Heart right ventricle (tissue), 16 donors: ENCODE data around the gene NKX6-2. TPM values are rescaled to one million over a fixed set of nuclear protein-coding genes. Genes with fewer than 3 reads are reported as not detected.

Experiments used
- ATAC-seq, 8 donors: fragments of 200-7000 bp; cut with Tn5 transposase; one replicate each; pipeline ENCODE4 v1.9.1; 2020; ENCODE audit warnings: mild to moderate bottlenecking in 8 of 8, moderate library complexity in 8 of 8, moderate number of reproducible peaks in 1 of 8
- DNase-seq, 2 donors: peaks; one replicate each; pipeline ENCODE4 v3.0.0-alpha.2; 2020
- H3K27ac ChIP-seq, 10 donors: fragments of 200-600 bp; sonication (generic) in 2 of 10; one replicate each; pipeline versions ENCODE4 v1.5.0 to v1.8.0; 2020 to 2022; ENCODE audit warnings: mild to moderate bottlenecking in 3 of 10
- H3K27me3 ChIP-seq, 7 donors: fragments of 200-600 bp; one replicate each; pipeline ENCODE4 v1.8.0; 2021 to 2022; ENCODE audit warnings: mild to moderate bottlenecking in 2 of 7
- H3K36me3 ChIP-seq, 9 donors: fragments of 200-600 bp; sonication (generic) in 1 of 9; one replicate each; pipeline versions ENCODE4 v1.5.0 to v1.8.0; 2020 to 2022; ENCODE audit warnings: mild to moderate bottlenecking in 2 of 9
- H3K4me1 ChIP-seq, 9 donors: fragments of 200-600 bp; sonication (generic) in 1 of 9; one replicate each; pipeline versions ENCODE4 v1.5.0 to v1.8.0; 2020 to 2022; ENCODE audit warnings: mild to moderate bottlenecking in 4 of 9
- H3K4me3 ChIP-seq, 10 donors: fragments of 200-600 bp; sonication (generic) in 2 of 10; one replicate each; pipeline versions ENCODE4 v1.5.0 to v1.8.0; 2020 to 2022; ENCODE audit warnings: mild to moderate bottlenecking in 7 of 10, moderate library complexity in 2 of 10
- H3K9me3 ChIP-seq, 11 donors: fragments of 200-600 bp in 10 of 11; sonication (generic) in 2 of 11; one replicate each; pipeline versions ENCODE4 v1.5.0 to v1.8.0; 2013 to 2022; ENCODE audit warnings: mild to moderate bottlenecking in 2 of 11, control low read depth in 1 of 11, moderate library complexity in 1 of 11
- CTCF ChIP-seq, 9 donors: fragments of 200-600 bp; sonication (generic) in 2 of 9; IDR thresholded peaks; one replicate each; pipeline versions ENCODE4 v1.5.0 to v1.8.0; 2021 to 2022; ENCODE audit warnings: antibody characterized with exemption in 9 of 9, mild to moderate bottlenecking in 5 of 9, moderate library complexity in 1 of 9
- WGBS, 2 donors: extraction: QIAGEN DNeasy Blood & Tissue Kit; methylation state at CpG; one replicate each; pipeline ENCODE4 v1.1.7; 2013; ENCODE audit warnings: inconsistent platforms in 1 of 2; 5-methylcytosine and 5-hydroxymethylcytosine counted together
- intact Hi-C, 10 donors: fragments of 100-400 bp; cut with DNase I; formaldehyde crosslinking; loops; one replicate each; pipeline versions ENCODE4 v1.11.1 to v1.14.2; 2022
- polyA plus RNA-seq, 2 donors: library from polyadenylated mRNA; stranded (reverse); fragments of 200-250 nt; gene quantifications; one replicate each; pipeline ENCODE4 v1.2.3, GENCODE V29; 2013
- total RNA-seq, 10 donors: library from RNA; stranded (reverse); fragmentation: NEBNext Ultra II Directional in 3 of 10; extraction: Animal tissue kit (Norgen Biotek cat#: 25700) in 3 of 10; gene quantifications; one replicate each; pipeline versions ENCODE4 v1.2.1 to v1.2.4, GENCODE V29; 2021 to 2023
- donor health status: Arrhythmogenic right ventricular cardiomyopathy.
- donor health status: ischemic (EF 13 %, LVEDD 7.1; RV severe dilation, severe dysfunction).
- donor health status: healthy with polysubstance abuse.
- donor health status: DM: no; HTN: yes; CAD: no.
- donor health status: DM: no; HTN: no; CAD: no.
- donor health status: ischemic (EF 25% LVEDD 6.9; RV normal size, moderate dysfunction).
- donor health status: ischemic (EF 25% LVEDD 5.7; RV mildly dilated, moderate dysfunction).
- donor health status: healthy.
- donor health status: DM: yes; HTN: yes; CAD: no.
- donor health status: Ischemic cardiomyopathy.
- donor health status: ischemic (EF 35%, LVEDD 5.7; RV mildly dilated, moderate dysfunction).
- donor health status: nonischemic (EF 11% LVEDD 7.7; RV severe dilation, severe dysfunction).
- donor health status: DM: yes; HTN: yes; CAD: no.
- donor health status: PGD.
- donor health status: ischemic (EF 29% LVEDD 5.4; RV normal size, mild dysfunction).
- donor health status: nonischemic (EF 23%, LVEDD 6.1; RV moderate dilation, normal function).

Gene NKX6-2
- total and polyA plus RNA-seq, 12 donors = 0.17 to 0.51 TPM; not detected in 10

DNA sequence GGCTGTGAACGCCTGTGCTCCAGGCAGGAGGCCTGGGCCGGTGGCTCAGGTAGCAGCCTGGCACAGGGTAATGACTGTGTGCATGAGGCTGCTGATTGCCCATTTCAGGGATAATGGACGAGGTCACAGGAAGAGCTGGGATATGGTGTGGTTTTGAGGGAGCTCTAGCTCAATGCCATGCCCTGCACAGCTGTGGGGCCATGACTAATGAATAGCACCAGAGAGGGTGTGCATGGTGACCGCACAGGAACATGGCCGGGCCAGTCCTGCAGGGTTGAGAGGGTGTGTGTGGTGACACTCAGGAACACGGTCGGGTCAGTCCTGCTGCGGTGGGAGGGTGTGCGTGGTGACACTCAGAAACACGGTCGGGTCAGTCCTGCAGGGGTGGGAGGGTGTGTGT is 21.8 kb downstream of the NKX6-2 start:
- ATAC-seq (no peak), DNase-seq (no peak)
- no peak for TF ChIP-seq CTCF (IDR thresholded peaks at IDR 0.05)
- H3K4me1 ChIP-seq = no peaks in the 10 kb centered on the region
- no peak overlapping the region for H3K27ac ChIP-seq
- WGBS, 2 donors = 90 to 94% methylated on average over 11 of the region's 11 CpGs
- H3K9me3 ChIP-seq = peaks cover 0 to 3% (median 0%) of the 10 kb centered on the region in 11 donors
- no peaks in the 10 kb centered on the region for H3K27me3 ChIP-seq
- H3K4me3 ChIP-seq = no peak overlapping the region
- H3K36me3 ChIP-seq = peaks cover 0 to 52% (median 2%) of the 10 kb centered on the region in 9 donors
- intact Hi-C loops = no loop called here

DNA sequence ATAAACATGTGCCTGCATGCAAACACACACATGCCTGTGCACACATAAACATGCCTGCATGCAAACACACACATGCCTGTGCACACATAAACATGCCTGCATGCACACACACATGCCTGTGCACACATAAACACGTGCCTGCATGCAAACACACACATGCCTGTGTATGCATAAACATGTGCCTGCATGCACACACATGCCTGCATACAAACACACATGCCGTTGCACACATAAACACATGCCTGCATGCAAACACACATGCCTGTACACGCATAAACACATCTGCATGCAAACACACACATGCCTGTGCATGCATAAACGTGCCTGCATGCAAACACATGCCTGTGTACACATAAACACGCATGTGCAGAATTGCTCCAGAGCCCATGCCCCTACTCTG is 22.4 kb downstream of the NKX6-2 start:
- intact Hi-C loops = no loop called here
- no peaks in the 10 kb centered on the region for H3K27me3 ChIP-seq
- no peak for TF ChIP-seq CTCF (IDR thresholded peaks at IDR 0.05)
- ATAC-seq (no peak), DNase-seq (no peak)
- no peak overlapping the region for H3K27ac ChIP-seq
- H3K4me3 ChIP-seq = no peak overlapping the region
- 94 to 95% methylated on average over 5 of the region's 5 CpGs for WGBS, 2 donors
- no peaks in the 10 kb centered on the region for H3K4me1 ChIP-seq
- H3K36me3 ChIP-seq = peaks cover 0 to 52% (median 7%) of the 10 kb centered on the region in 9 donors
- no peaks in the 10 kb centered on the region for H3K9me3 ChIP-seq

DNA sequence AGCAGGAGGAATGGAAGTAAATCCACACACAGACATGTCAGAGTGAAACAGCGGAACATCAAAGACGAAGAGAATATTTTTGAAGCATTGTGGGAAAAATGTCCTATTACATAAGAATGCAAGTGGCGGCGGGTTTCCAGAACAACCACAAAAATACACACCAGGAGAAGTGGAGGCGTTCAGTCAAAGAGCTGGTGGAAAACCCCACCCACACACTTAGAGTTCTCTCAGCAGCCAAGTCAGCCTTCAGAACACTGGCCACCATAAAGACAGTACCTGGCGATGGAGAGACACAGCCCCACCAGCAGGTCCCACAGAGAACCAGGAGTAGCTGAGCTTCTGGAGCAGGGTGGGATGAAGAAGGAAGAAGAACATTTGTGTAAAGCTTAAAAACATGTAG is 23.7 kb downstream of the NKX6-2 start:
- TF ChIP-seq CTCF (IDR thresholded peaks at IDR 0.05) = no peak
- Histone ChIP-seq H3K27me3 (no peaks in the 10 kb centered on the region), H3K27ac (no peak overlapping the region), H3K4me3 (no peak overlapping the region), H3K9me3 (no peaks in the 10 kb centered on the region), H3K36me3 (peaks cover 0 to 54% (median 9%) of the 10 kb centered on the region in 9 donors), H3K4me1 (no peaks in the 10 kb centered on the region)
- ATAC-seq (no peak), DNase-seq (no peak)
- intact Hi-C loops = no loop called here
- WGBS, 2 donors = 87 to 95% methylated on average over 6 of the region's 6 CpGs

- intact Hi-C loops = no loop called here
- ATAC-seq (no peak), DNase-seq (no peak)
- no peak overlapping the region for H3K27ac ChIP-seq
- H3K9me3 ChIP-seq = no peaks in the 10 kb centered on the region
- WGBS, 2 donors = 96 to 98% methylated on average over 11 of the region's 11 CpGs
- no peaks in the 10 kb centered on the region for H3K27me3 ChIP-seq
- H3K36me3 ChIP-seq = peaks cover 0 to 61% (median 12%) of the 10 kb centered on the region in 9 donors
- H3K4me1 ChIP-seq = no peaks in the 10 kb centered on the region
- no peak for TF ChIP-seq CTCF (IDR thresholded peaks at IDR 0.05)
- no peak overlapping the region for H3K4me3 ChIP-seq
These were observed 24.4 kb downstream of the NKX6-2 start for GRCh38 chr10:132761395-132762060.
